Dermis microvascular lymphatic vessel endothelial cell (primary cell): ENCODE measurements around the gene CYP2C18. TPM values are rescaled to one million over a fixed set of nuclear protein-coding genes. Genes with fewer than 3 reads are reported as not detected.
"Not testable (repeated sequence)": the region's sequence is repeated elsewhere in the genome, so short reads cannot be mapped to it uniquely, and the experiment has no call there.

Experiments used
- DNase-seq, 2 donors: peaks; one replicate each; pipeline versions ENCODE4 v3.0.0 to v3.0.0-alpha.2; 2010; ENCODE audit warnings: low read depth in 2 of 2
- total RNA-seq: library from RNA; depleted of rRNA; stranded (reverse); fragments of >200 nt; gene quantifications from 2 replicates; pipeline ENCODE4 v1.2.1, GENCODE V29; 2014

CYP2C18 gene
- total RNA-seq, 1 donor from 2014 or later, result not detected

DNA sequence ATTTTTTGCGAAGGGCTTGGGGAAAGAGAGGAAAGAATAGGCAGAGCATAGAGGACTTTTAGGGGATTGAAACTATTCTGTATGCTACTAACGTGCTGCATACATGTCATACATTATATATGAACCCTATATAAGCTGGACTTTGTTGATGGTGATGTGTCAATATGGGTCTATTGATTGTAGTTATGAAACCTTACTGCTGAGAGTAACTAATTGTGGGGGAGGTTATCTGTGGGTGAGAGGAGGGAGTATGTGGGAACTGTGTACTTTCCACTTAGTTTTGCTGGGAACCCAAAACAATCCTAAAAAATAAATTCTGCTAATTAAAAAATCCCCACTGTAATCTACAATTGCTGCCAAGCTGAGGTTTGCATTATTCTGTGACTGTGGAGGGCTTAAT lies 63.6 kb downstream of the CYP2C18 start:
- DNase-seq, result no peak

DNA sequence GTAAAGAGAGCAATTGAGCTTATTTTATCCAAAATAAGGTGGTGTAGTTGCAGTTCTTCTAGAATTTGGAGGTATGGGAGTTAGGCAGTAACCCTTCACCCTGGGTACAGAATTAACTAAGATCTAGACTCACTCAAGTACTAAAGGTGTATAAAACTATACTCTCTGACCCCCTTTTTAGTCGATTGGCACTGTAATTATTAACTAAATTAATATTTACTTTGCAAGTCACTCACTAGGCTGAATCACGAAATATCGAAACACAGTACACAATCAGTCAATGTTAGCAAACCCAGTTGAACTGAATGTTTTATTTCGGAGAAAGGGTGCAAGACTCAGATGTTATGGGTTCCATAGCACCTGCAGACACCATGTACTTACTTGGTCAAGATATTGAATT lies 64.3 kb downstream of the CYP2C18 start:
- DNase-seq, result no peak

DNA sequence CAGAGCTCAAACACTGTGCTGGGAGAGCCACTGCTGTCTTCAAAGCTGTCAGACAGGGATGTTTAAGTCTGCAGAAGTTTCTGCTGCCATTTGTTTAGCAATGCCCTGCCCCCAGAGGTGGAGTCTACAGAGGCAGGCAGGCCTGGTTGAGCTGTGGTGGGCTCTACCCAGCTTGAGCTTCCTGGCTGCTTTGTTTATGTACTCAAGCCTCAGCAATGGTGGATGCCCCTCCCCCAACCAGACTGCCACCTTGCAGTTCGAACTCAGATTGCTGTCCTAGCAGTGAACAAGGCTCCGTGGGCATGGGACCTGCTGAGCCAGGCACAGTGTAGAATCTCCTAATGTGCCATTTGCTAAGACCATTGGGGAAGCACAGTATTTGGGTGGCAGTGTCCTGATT lies 74.4 kb downstream of the CYP2C18 start:
- DNase-seq, result no peak

DNA sequence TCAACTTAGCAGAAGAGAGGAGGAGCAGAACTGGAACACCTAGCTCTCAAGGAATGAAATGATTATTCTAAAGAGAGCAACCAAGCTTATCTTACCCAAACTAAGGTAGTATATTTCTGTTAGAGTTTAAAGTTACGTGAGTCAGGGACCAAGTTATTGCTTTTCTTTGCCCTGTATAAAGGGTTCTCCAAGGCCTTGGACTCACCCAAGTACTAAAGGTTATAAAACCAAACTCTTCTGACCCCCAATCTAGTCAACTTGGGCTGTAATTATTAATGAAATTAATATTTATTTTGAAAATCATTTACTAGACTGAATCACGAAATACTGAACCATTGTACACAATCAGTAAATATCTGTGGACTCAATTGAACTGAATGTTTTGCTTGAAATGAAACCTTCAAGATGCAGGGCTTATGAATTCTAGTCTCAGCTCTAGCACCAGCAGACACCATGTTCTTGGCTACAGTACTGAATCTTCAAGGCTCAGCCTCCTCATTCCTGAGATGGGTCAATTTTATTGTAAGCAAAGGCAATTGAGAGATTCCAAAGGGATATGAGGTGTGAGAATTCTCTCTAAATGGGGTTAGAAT lies 77.2 kb downstream of the CYP2C18 start:
- DNase-seq, result no peak

DNA sequence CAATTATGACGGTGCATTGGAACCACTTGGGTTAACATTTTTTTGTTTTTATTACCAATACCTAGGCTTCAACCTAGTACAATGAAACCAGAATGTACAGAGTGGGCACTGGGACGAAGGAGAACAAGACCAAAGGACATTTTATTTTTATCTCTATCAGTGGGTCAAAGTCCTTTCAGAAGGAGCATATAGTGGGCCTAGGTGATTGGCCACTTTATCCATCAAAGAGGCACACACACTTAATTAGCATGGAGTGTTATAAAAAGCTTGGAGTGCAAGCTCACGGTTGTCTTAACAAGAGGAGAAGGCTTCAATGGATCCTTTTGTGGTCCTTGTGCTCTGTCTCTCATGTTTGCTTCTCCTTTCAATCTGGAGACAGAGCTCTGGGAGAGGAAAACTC lies 78.9 kb downstream of the CYP2C18 start, which contains the start of gene CYP2C19:
Gene CYP2C19, plus strand, starts transcription at position 289 of the 400 bp plus-strand sequence. Its CDS starts 25 bp downstream, at position 314.
- no peak for DNase-seq

DNA sequence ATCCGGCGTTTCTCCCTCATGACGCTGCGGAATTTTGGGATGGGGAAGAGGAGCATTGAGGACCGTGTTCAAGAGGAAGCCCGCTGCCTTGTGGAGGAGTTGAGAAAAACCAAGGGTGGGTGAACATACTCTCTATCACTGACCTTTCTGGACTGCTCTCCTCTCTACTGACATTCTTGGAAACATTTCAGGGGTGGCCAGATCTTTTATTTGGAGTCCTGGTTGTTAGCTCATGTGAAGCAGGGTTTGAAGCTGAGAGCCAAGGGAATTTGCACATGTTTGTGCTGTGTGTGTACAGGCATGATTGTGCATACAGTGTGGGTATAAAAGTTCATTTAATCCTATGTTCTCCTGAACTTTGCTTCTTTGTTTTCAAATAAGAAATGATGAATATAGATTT lies 91.9 kb downstream of the CYP2C18 start:
- DNase-seq, result not testable (repeated sequence)

DNA sequence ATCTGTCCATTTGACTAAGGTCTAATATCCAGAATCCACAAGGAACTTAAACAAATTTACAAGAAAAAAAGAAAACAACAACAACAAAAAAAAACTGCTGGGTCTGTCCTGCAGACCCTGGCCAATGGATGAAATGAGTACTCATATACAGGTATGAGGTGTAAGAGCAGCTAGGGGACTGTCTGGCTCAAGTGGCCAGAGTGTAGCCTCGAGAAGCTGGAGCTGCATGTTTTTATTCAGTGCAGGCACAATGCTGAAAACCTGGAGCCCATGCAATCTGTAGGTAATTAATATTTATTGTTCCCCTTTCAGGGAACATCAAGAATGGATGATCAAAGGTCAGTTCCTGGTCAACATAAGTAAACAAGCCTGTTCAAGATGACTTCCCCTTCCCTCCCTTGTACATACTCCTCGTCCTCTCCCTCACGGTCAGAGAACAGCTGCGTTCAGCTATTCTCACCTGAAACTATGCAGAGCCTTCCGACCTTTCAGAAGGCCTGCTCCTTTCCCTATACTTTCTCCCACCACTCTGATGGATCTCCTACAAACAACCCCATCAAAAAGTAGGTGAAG lies 94.4 kb downstream of the CYP2C18 start:
- no peak for DNase-seq

DNA sequence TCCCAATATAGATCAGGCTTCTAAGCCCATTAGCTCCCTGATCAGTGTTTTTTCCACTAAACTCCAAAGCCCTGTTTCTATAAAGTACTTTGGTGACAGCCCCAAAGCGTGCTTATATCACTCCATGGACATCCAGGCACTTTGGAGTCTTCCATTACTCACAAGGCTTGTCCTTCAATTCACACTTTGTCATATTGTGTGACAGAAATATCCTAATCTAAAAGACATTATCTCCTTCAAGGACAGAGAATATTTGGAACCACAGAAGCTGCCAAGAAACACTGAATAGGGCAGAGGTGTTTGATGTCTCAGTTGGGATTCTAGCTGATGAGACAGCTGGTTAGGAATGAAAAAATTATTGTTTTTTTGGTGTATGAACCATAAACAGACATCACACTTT lies 97.3 kb downstream of the CYP2C18 start:
- no peak for DNase-seq

DNA sequence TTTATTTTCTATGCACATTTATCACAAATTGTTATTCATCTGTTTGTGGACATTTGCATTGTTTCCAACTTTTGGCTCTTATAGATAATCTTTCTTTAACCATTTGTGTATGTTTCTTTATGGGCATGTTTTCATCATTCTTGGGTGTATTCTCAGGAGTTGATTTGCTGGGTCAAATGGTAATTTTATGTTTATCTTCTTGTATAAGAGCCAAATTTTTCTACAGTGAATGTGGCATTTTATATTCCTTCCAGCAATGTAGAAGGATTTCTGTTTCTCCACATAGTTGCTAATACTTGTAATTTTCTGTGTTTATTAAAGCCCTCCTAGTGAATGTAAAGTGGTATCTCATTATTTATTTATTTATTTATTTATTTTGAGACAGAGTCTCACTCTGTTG lies 100.7 kb downstream of the CYP2C18 start:
- no peak for DNase-seq

DNA sequence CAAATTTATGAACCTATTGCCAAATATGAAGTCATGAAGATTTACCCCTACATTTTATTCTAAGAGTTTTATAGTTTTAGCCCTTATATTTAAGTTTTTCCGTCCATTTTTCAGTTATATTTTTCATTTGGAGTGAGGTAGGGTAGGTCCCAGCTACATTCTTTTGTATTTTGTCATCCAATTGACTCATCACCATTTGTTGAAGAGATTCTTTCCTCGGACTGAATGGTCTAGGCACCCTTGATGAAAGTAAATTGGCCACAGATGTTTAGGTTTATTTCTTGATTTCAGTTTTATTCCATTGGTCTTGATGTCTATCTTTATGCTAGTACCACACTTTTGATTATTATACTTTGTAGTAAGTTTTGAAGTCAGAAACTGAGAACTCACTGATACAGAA lies 101.7 kb downstream of the CYP2C18 start:
- DNase-seq, result no peak

Other genes starting within 250 kb of the CYP2C18 start
- 14.4 and 25.2 TPM in 2 replicates for gene HELLS, start 137.9 kb upstream of the CYP2C18 start, total RNA-seq
- gene CYP2C19, start 79.0 kb downstream of the CYP2C18 start, total RNA-seq, result not detected in 2 replicates